IMR-90 (cell line): ENCODE results near the gene BTBD1. TPM values are rescaled to one million over a fixed set of nuclear protein-coding genes. Genes with fewer than 3 reads are reported as not detected.
"Not testable (repeated sequence)": the region's sequence is repeated elsewhere in the genome, so short reads cannot be mapped to it uniquely, and the experiment has no call there.

Experiments used
- ATAC-seq: fragments of 200-7000 bp; cut with Tn5 transposase; 2 replicates; pipeline ENCODE4 v1.9.1; 2020; ENCODE audit warnings: low read depth, mild to moderate bottlenecking, moderate library complexity
- BruUV-seq: library from RNA; stranded (reverse); fragments of 400-500 nt; replicated peaks from 2 replicates; lab custom pipeline; 2021; lab: Mats Ljungman, UMichigan
- CTCF ChIA-PET: fragments of 300-600 bp; formaldehyde crosslinking; extraction: SDS; loops from one replicate; lab custom pipeline; 2021; ENCODE audit warnings: antibody characterized with exemption; lab: Yijun Ruan, JAX
- POLR2A ChIA-PET: fragments of 300-600 bp; sonication (Branson Sonifier 250); formaldehyde crosslinking; loops from one replicate; lab custom pipeline; 2022; ENCODE audit warnings: antibody characterized with exemption; ENCODE audit not compliant: unreplicated experiment; lab: Charles Lee
- DNase-seq: peaks from one replicate; pipeline ENCODE4 v3.0.0; 2013
- H2AFZ ChIP-seq: replicated peaks from 2 replicates; pipeline ENCODE3; 2013; ENCODE audit warnings: low read length, mild to moderate bottlenecking; ENCODE audit not compliant: poor library complexity
- H2AK5ac ChIP-seq: 2 replicates; pipeline ENCODE4 v1.6.1; 2013; ENCODE audit warnings: low read depth, low read length, inconsistent platforms
- H2AK9ac ChIP-seq: replicated peaks from 2 replicates; pipeline ENCODE3; 2013; ENCODE audit warnings: mild to moderate bottlenecking, low read depth, low read length, moderate library complexity; ENCODE audit not compliant: poor library complexity
- H2BK120ac ChIP-seq: 2 replicates; pipeline ENCODE4 v1.6.1; 2013; ENCODE audit warnings: low read depth, low read length, inconsistent platforms
- H2BK15ac ChIP-seq: 3 replicates; pipeline ENCODE4 v1.6.1; 2013; ENCODE audit warnings: low read depth, low read length, inconsistent platforms
- H2BK20ac ChIP-seq: 2 replicates; pipeline ENCODE4 v1.6.1; 2013; ENCODE audit warnings: low read depth, mild to moderate bottlenecking, inconsistent platforms, low read length, moderate library complexity
- H2BK5ac ChIP-seq: 2 replicates; pipeline ENCODE4 v1.6.1; 2013; ENCODE audit warnings: mild to moderate bottlenecking, low read depth, low read length, inconsistent platforms; ENCODE audit not compliant: poor library complexity, severe bottlenecking
- H3K14ac ChIP-seq: replicated peaks from 2 replicates; pipeline ENCODE4 v1.6.1; 2013; ENCODE audit warnings: low read depth, low read length, inconsistent platforms
- H3K18ac ChIP-seq: 2 replicates; pipeline ENCODE4 v1.6.1; 2013; ENCODE audit warnings: low read depth, low read length, control low read depth
- H3K23ac ChIP-seq: 2 replicates; pipeline ENCODE4 v1.6.1; 2013; ENCODE audit warnings: low read depth, low read length, inconsistent platforms
- H3K27ac ChIP-seq: 2 replicates; pipeline ENCODE4 v1.5.1; 2013; ENCODE audit warnings: mild to moderate bottlenecking, control low read depth, low read length; ENCODE audit not compliant: insufficient read depth
- H3K27me3 ChIP-seq: 2 replicates; pipeline ENCODE4 v1.6.1; 2013; ENCODE audit warnings: low read length; ENCODE audit not compliant: control insufficient read depth, insufficient read depth
- H3K36me3 ChIP-seq: 2 replicates; pipeline ENCODE4 v1.6.1; 2013; ENCODE audit warnings: low read length, mixed read lengths; ENCODE audit not compliant: control insufficient read depth, insufficient read depth
- H3K4ac ChIP-seq: 2 replicates; pipeline ENCODE4 v1.6.1; 2013; ENCODE audit warnings: low read depth, low read length, inconsistent platforms
- H3K4me1 ChIP-seq: 2 replicates; pipeline ENCODE4 v1.6.1; 2013; ENCODE audit warnings: low read length, mixed read lengths; ENCODE audit not compliant: control insufficient read depth, insufficient read depth
- H3K4me2 ChIP-seq: 2 replicates; pipeline ENCODE4 v1.6.1; 2013; ENCODE audit warnings: low read depth, mild to moderate bottlenecking, control low read depth, low read length, moderate library complexity
- H3K4me3 ChIP-seq: 2 replicates; pipeline ENCODE4 v1.5.1; 2013; ENCODE audit warnings: low read depth, mild to moderate bottlenecking, control low read depth, low read length, moderate library complexity; ENCODE audit not compliant: insufficient read depth
- H3K56ac ChIP-seq: 2 replicates; pipeline ENCODE4 v1.6.1; 2013; ENCODE audit warnings: low read length, inconsistent platforms; ENCODE audit not compliant: insufficient read depth; ENCODE audit errors: extremely low read depth
- H3K79me1 ChIP-seq, 2 experiments: 2 replicates each; pipeline ENCODE4 v1.6.1; 2013; ENCODE audit warnings: low read length in 2 of 2, inconsistent platforms in 1 of 2, low read depth in 1 of 2
- H3K9ac ChIP-seq: 2 replicates; pipeline ENCODE4 v1.6.1; 2013; ENCODE audit warnings: low read depth, low read length, control low read depth
- H3K9me1 ChIP-seq: 2 replicates; pipeline ENCODE4 v1.6.1; 2013; ENCODE audit warnings: low read length, inconsistent platforms; ENCODE audit not compliant: insufficient read depth
- H3K9me3 ChIP-seq: 2 replicates; pipeline ENCODE4 v1.6.1; 2013; ENCODE audit warnings: low read length; ENCODE audit not compliant: control insufficient read depth, insufficient read depth
- H4K20me1 ChIP-seq: 2 replicates; pipeline ENCODE4 v1.6.1; 2013; ENCODE audit warnings: low read length, inconsistent platforms; ENCODE audit not compliant: insufficient read depth
- H4K5ac ChIP-seq: 2 replicates; pipeline ENCODE4 v1.6.1; 2013; ENCODE audit warnings: mild to moderate bottlenecking, low read depth, low read length, control low read depth
- H4K8ac ChIP-seq, 2 experiments: 2 replicates each; pipeline ENCODE4 v1.6.1; 2013; ENCODE audit warnings: low read depth in 2 of 2, low read length in 2 of 2, control low read depth in 1 of 2, inconsistent platforms in 1 of 2
- H4K91ac ChIP-seq: 2 replicates; pipeline ENCODE4 v1.6.1; 2013; ENCODE audit warnings: low read depth, low read length, inconsistent platforms; ENCODE audit not compliant: insufficient read depth
- MAFK ChIP-seq: IDR thresholded peaks from 2 replicates; pipeline ENCODE4 v1.6.1; 2012; ENCODE audit warnings: low read depth, low read length, improper control_type of control experiment
- WGBS, 2 experiments: methylation state at CpG; one replicate each; pipeline versions ENCODE4 v1.1.5 to v1.1.7; 2013; ENCODE audit warnings: missing lambda C conversion rate in 2 of 2; ENCODE audit not compliant: insufficient read length in 1 of 2; ENCODE audit errors: extremely low coverage in 2 of 2; 5-methylcytosine and 5-hydroxymethylcytosine counted together
- dilution Hi-C: fragments of 300-500 bp; cut with HindIII; formaldehyde crosslinking; loops from one replicate; pipeline ENCODE4 v1.14.3; 2018; ENCODE audit warnings: low sequenced_read_pairs; ENCODE audit not compliant: unreplicated experiment
- in situ Hi-C: fragments of 300-500 bp; cut with MboI; formaldehyde crosslinking; loops from 3 replicates; pipeline ENCODE4 v1.14.3; 2019; ENCODE audit warnings: low sequenced_read_pairs, inconsistent platforms, mixed read lengths
- intact Hi-C: fragments of 100-400 bp; cut with micrococcal nuclease; formaldehyde crosslinking; loops from 2 replicates; pipeline ENCODE4 v1.10.0; 2022
- polyA plus RNA-seq, 3 experiments: library from polyadenylated mRNA; depleted of rRNA; stranded (reverse); fragments of >200 nt; gene quantifications; 2 replicates each; pipeline ENCODE4 v1.2.3, GENCODE V29; 2012; ENCODE audit warnings: low replicate concordance in 1 of 3
- total RNA-seq: library from RNA; depleted of rRNA; stranded (reverse); fragments of >200 nt; gene quantifications from 2 replicates; pipeline ENCODE4 v1.2.3, GENCODE V29; 2012
- TF ChIP-seq, protein P1 (sequence below): conservative IDR thresholded peaks from 2 replicates; pipeline ENCODE4 v1.5.1; 2012; ENCODE audit warnings: mild to moderate bottlenecking, low read depth, low read length, improper control_type of control experiment

The BTBD1 gene
- total and polyA plus RNA-seq, 2 of the 4 experiments (the other 2 are of a cell fraction) = 39.3 to 78.7 TPM

DNA sequence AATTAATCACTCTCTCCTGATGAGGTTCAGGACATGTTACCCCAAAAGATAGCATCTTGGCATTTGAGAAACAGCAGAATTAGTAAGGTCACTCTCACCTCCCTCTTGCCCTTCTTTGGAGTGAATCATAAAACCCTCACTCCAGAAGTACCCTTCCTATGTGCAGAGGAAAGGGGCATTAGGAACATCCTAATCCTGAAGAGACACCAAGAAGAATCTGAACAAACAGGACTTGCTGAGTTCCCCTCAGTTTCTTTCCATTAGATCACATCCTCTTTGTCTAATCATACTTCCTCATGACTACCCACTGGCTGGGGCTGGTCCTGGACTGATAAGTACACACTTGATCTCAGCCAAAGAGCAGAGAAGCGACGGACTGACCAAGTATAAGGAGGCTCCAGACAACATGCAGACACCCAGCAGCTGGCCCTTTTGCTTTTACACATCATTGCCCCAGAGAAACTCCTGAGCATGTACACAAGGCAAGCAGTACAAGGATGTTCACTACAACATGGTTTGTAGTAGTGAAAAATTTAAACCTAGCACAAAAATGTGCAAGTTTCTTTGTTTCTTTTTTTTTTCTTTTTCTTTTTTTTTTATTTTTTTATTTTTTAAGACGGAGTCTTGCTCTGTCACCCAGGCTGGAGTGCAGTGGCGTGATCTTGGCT lies 25.4 kb upstream of the BTBD1 start:
- H4K91ac ChIP-seq = no peak overlapping the region
- H3K23ac ChIP-seq = peak overlapping the region; percentile 12; the same call in 1 of the 2 replicates
- in situ Hi-C loops (no loop called here), dilution Hi-C loops (no loop called here), intact Hi-C loops (no loop called here)
- no peaks in the 10 kb centered on the region for H3K9me1 ChIP-seq
- no peaks in the 10 kb centered on the region for H3K36me3 ChIP-seq
- H3K56ac ChIP-seq = no peak overlapping the region
- ATAC-seq = peak; percentile 79
- WGBS, 2 experiments = no CpG with 5 or more reads among the region's 4 CpGs
- H3K27ac ChIP-seq = no peak overlapping the region
- peak overlapping the region; percentile 64 for H2AFZ ChIP-seq
- H2BK20ac ChIP-seq = no peak overlapping the region; the same call in 1 of the 2 replicates
- H2BK5ac ChIP-seq = peak overlapping the region; percentile 13
- no peaks in the 10 kb centered on the region for H3K9me3 ChIP-seq
- TF ChIP-seq, protein P1, sequence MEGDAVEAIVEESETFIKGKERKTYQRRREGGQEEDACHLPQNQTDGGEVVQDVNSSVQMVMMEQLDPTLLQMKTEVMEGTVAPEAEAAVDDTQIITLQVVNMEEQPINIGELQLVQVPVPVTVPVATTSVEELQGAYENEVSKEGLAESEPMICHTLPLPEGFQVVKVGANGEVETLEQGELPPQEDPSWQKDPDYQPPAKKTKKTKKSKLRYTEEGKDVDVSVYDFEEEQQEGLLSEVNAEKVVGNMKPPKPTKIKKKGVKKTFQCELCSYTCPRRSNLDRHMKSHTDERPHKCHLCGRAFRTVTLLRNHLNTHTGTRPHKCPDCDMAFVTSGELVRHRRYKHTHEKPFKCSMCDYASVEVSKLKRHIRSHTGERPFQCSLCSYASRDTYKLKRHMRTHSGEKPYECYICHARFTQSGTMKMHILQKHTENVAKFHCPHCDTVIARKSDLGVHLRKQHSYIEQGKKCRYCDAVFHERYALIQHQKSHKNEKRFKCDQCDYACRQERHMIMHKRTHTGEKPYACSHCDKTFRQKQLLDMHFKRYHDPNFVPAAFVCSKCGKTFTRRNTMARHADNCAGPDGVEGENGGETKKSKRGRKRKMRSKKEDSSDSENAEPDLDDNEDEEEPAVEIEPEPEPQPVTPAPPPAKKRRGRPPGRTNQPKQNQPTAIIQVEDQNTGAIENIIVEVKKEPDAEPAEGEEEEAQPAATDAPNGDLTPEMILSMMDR = no peak
- no peak for TF ChIP-seq MAFK
- POLR2A ChIA-PET = no interaction called here
- H3K27me3 ChIP-seq = peaks cover 4% of the 10 kb centered on the region
- CTCF ChIA-PET = no interaction called here
- H4K20me1 ChIP-seq = no peaks in the 10 kb centered on the region
- no peak overlapping the region for H2BK15ac ChIP-seq
- H2AK5ac ChIP-seq = no peak overlapping the region
- no peak overlapping the region for H3K18ac ChIP-seq
- H3K4me3 ChIP-seq = no peak overlapping the region
- no TSS peak for BruUV-seq
- H4K8ac ChIP-seq = peak overlapping the region; percentile 69 to 75; a peak in 2 of 4 replicates
- H3K4me1 ChIP-seq = no peaks in the 10 kb centered on the region
- peak; percentile 77 for DNase-seq
- peak overlapping the region; percentile 14 for H3K14ac ChIP-seq
- H3K4me2 ChIP-seq = no peak overlapping the region
- H3K4ac ChIP-seq = peak overlapping the region; percentile 4; the same call in 1 of the 2 replicates
- H4K5ac ChIP-seq = peak overlapping the region; percentile 64; the same call in 1 of the 2 replicates
- no peak overlapping the region; the same call in 1 of the 2 replicates for H2BK120ac ChIP-seq
- no peaks in the 10 kb centered on the region for H3K79me1 ChIP-seq
- no peak overlapping the region for H2AK9ac ChIP-seq
- no peak overlapping the region for H3K9ac ChIP-seq

DNA sequence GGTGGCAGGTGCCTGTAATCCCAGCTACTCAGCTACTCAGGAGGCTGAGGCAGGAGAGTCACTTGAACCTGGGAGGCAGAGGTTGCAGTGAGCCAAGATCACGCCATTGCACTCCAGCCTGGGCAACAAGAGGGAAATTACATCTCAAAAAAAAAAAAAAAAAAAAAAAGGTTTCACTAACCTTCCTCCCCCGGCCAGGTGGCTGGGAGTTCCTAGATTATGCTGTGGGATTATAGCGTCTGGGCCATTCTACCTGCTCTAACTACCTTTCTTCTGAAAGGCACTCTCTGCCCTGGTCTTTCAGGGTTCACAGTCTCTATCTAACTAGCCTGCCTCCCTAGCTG lies 24.9 kb upstream of the BTBD1 start:
- dilution Hi-C loops = not testable (repeated sequence)

More for the DNA sequence above, 24.9 kb upstream of the BTBD1 start:
- ATAC-seq, H3K27ac ChIP-seq, CTCF ChIA-PET, H3K9me3 ChIP-seq, H4K20me1 ChIP-seq, H3K4me1 ChIP-seq, H2BK20ac ChIP-seq, POLR2A ChIA-PET, DNase-seq, H3K27me3 ChIP-seq, BruUV-seq, H2BK120ac ChIP-seq, intact Hi-C loops, H3K56ac ChIP-seq, H3K79me1 ChIP-seq, H2BK15ac ChIP-seq, H2AK9ac ChIP-seq, H3K4me3 ChIP-seq, H3K18ac ChIP-seq, in situ Hi-C loops, H4K91ac ChIP-seq, H3K4me2 ChIP-seq, H3K36me3 ChIP-seq, H3K9ac ChIP-seq, H3K9me1 ChIP-seq, H2AK5ac ChIP-seq: not testable (repeated sequence)
- H4K8ac ChIP-seq = peak overlapping the region; percentile 69 to 75; a peak in 2 of 4 replicates
- peak overlapping the region; percentile 14; the same call in 1 of the 2 replicates for H3K14ac ChIP-seq
- H2BK5ac ChIP-seq = peak overlapping the region; percentile 8
- peak overlapping the region; percentile 64 for H2AFZ ChIP-seq
- peak overlapping the region; percentile 64; the same call in 1 of the 2 replicates for H4K5ac ChIP-seq
- H3K4ac ChIP-seq = peak overlapping the region; percentile 4; the same call in 1 of the 2 replicates
- H3K23ac ChIP-seq = peak overlapping the region; percentile 12; the same call in 1 of the 2 replicates
- no CpG with 5 or more reads among the region's 3 CpGs for WGBS, 2 experiments
